Parathyroid adenoma (tissue), 2 donors: ENCODE data around the gene SIGMAR1.

Source experiments
- H2AFZ ChIP-seq: fragments of 300-600 bp; sonication (generic); one replicate; pipeline ENCODE4 v1.7.0; 2017; ENCODE audit warnings: antibody characterized with exemption, mild to moderate bottlenecking
- H3K27ac ChIP-seq: fragments of 300-600 bp; sonication (generic); one replicate; pipeline ENCODE4 v1.7.0; 2017
- H3K27me3 ChIP-seq: fragments of 300-600 bp; sonication (generic); one replicate; pipeline ENCODE4 v1.7.0; 2017; ENCODE audit warnings: low read length; ENCODE audit not compliant: control insufficient read depth, insufficient read depth
- H3K36me3 ChIP-seq: fragments of 300-600 bp; sonication (generic); one replicate; pipeline ENCODE4 v1.7.0; 2017; ENCODE audit warnings: low read length; ENCODE audit not compliant: control insufficient read depth, insufficient read depth
- H3K4me1 ChIP-seq: fragments of 300-600 bp; sonication (generic); one replicate; pipeline ENCODE4 v1.7.0; 2017; ENCODE audit warnings: control low read depth
- H3K4me2 ChIP-seq: fragments of 300-600 bp; sonication (generic); one replicate; pipeline ENCODE4 v1.7.0; 2017; ENCODE audit warnings: low read length
- H3K4me3 ChIP-seq: fragments of 300-600 bp; sonication (generic); one replicate; pipeline ENCODE4 v1.7.0; 2017; ENCODE audit warnings: low read depth, low read length
- H3K79me2 ChIP-seq: fragments of 300-600 bp; sonication (generic); one replicate; pipeline ENCODE4 v1.7.0; 2017; ENCODE audit warnings: control low read depth
- H3K9ac ChIP-seq: fragments of 300-600 bp; sonication (generic); one replicate; pipeline ENCODE4 v1.7.0; 2017; ENCODE audit warnings: mild to moderate bottlenecking
- H3K9me3 ChIP-seq: fragments of 300-600 bp; sonication (generic); one replicate; pipeline ENCODE4 v1.7.0; 2017; ENCODE audit warnings: low read length; ENCODE audit not compliant: control insufficient read depth
- CTCF ChIP-seq: fragments of 300-600 bp; sonication (generic); IDR thresholded peaks from one replicate; pipeline ENCODE4 v1.7.0; 2017; ENCODE audit warnings: antibody characterized with exemption, mild to moderate bottlenecking
- donor health status: primary hyperparathyroidism.

SIGMAR1 gene

GRCh38 chr9:34663303-34663605 is 25.7 kb upstream of the SIGMAR1 start:
- Histone ChIP-seq H2AFZ (no peak overlapping the region), H3K36me3 (no peaks in the 10 kb centered on the region)

GRCh38 chr9:34662526-34663302 is 25.1 kb upstream of the SIGMAR1 start, which contains the start of gene CCL27:
TSS of gene CCL27 (minus strand) at chr9:34662657. CDS start at chr9:34662633, 24 bp downstream.
- Histone ChIP-seq H3K79me2 (no peaks in the 10 kb centered on the region), H3K27me3 (no peaks in the 10 kb centered on the region), H3K27ac (no peak within 1 kb of the TSS), H3K4me3 (no peak within 1 kb of the TSS), H3K36me3 (no peaks in the 10 kb centered on the region), H3K4me1 (no peaks in the 10 kb centered on the region), H3K9ac (no peak within 1 kb of the TSS), H3K4me2 (no peak within 1 kb of the TSS), H3K9me3 (no peaks in the 10 kb centered on the region), H2AFZ (no peak within 1 kb of the TSS)
- no peak for TF ChIP-seq CTCF

More at GRCh38 chr9:34663303-34663605, 25.7 kb upstream of the SIGMAR1 start:
- no peak overlapping the region for H3K4me3 ChIP-seq
- H3K79me2 ChIP-seq = no peaks in the 10 kb centered on the region
- no peaks in the 10 kb centered on the region for H3K4me1 ChIP-seq
- no peak overlapping the region for H3K9ac ChIP-seq
- H3K27ac ChIP-seq = no peak overlapping the region
- no peak for TF ChIP-seq CTCF
- no peak overlapping the region for H3K4me2 ChIP-seq
- no peaks in the 10 kb centered on the region for H3K9me3 ChIP-seq
- H3K27me3 ChIP-seq = no peaks in the 10 kb centered on the region

GRCh38 chr9:34659592-34660253 is 22.1 kb upstream of the SIGMAR1 start:
- Histone ChIP-seq H3K79me2 (no peaks in the 10 kb centered on the region), H3K36me3 (no peaks in the 10 kb centered on the region)

GRCh38 chr9:34658461-34658860 is 20.9 kb upstream of the SIGMAR1 start:
- H3K4me2 ChIP-seq = no peak overlapping the region
- H3K9me3 ChIP-seq = no peaks in the 10 kb centered on the region
- no peak for TF ChIP-seq CTCF
- H3K79me2 ChIP-seq = no peaks in the 10 kb centered on the region
- no peaks in the 10 kb centered on the region for H3K27me3 ChIP-seq
- H3K4me1 ChIP-seq = peaks cover 5% of the 10 kb centered on the region
- H3K27ac ChIP-seq = no peak overlapping the region
- H3K36me3 ChIP-seq = no peaks in the 10 kb centered on the region
- no peak overlapping the region for H2AFZ ChIP-seq
- no peak overlapping the region for H3K4me3 ChIP-seq
- no peak overlapping the region for H3K9ac ChIP-seq

More at GRCh38 chr9:34659592-34660253, 22.1 kb upstream of the SIGMAR1 start:
- Histone ChIP-seq H3K9me3 (no peaks in the 10 kb centered on the region), H3K27ac (no peak overlapping the region), H3K4me2 (no peak overlapping the region), H3K27me3 (no peaks in the 10 kb centered on the region), H3K4me3 (no peak overlapping the region), H2AFZ (no peak overlapping the region), H3K9ac (no peak overlapping the region), H3K4me1 (peaks cover under 1% of the 10 kb centered on the region)
- TF ChIP-seq CTCF = no peak
